ENCODE results near the gene BGLAP. TPM values are rescaled to one million over a fixed set of nuclear protein-coding genes. Genes with fewer than 3 reads are reported as not detected.

Gene BGLAP
- total and polyA plus RNA-seq, 2 experiments from 2014 or later = 0.17 to 0.64 TPM

DNA sequence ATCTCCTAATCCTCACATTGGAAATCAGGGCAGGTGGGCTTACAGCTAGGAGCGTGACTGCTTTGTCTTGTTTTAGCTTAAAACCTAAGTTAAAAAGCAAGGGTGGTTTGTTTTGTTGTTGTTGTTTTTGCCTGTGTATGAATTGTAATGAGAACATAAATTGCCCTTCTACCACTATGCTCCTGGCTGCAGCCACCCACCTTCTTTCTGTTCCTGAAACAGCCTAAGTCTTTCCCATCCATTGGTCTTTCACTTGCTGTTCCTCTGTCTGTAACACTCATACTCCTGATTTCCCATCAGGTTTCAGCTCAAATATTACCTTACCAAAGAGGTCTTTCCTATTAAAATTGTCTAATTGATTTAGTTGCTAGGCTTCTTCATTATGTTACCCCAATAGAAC lies 41.5 kb downstream of the BGLAP start:
- peaks cover 17% of the 10 kb centered on the region for H3K4me1 ChIP-seq (ENCODE audit: insufficient read depth)
- no peaks in the 10 kb centered on the region for H3K9me2 ChIP-seq (replicated peaks; ENCODE audit: insufficient read depth)
- peaks cover 20% of the 10 kb centered on the region for H4K20me1 ChIP-seq (ENCODE audit: insufficient read depth, poor library complexity, severe bottlenecking)
- peaks cover 47% of the 10 kb centered on the region for H3K79me2 ChIP-seq
- H2AFZ ChIP-seq = peak overlapping the region; percentile 51
- H3K4me2 ChIP-seq = peak overlapping the region; percentile 76
- H3K4me3 ChIP-seq = peak overlapping the region; percentile 48
- no peak for DNase-seq (ENCODE audit: low spot score)
- WGBS (ENCODE audit: low lambda C conversion rate, missing lambda C conversion rate) = 85% methylated on average over 1 of the region's 1 CpG
- no peaks in the 10 kb centered on the region for H3K9me3 ChIP-seq (ENCODE audit: low read depth)
- no peaks in the 10 kb centered on the region for H3K36me3 ChIP-seq (replicated peaks; ENCODE audit: insufficient read depth, low read depth)
- H3K27ac ChIP-seq = peak overlapping the region; percentile 74
- no peaks in the 10 kb centered on the region for H3K27me3 ChIP-seq
- TF ChIP-seq EZH2phosphoT487 (IDR thresholded peaks at IDR 0.05; ENCODE audit: low read depth, severe bottlenecking, unreplicated experiment) = no peak
- no peak for TF ChIP-seq EZH2 (IDR thresholded peaks at IDR 0.05; ENCODE audit: borderline replicate concordance)
- TF ChIP-seq, protein P1, sequence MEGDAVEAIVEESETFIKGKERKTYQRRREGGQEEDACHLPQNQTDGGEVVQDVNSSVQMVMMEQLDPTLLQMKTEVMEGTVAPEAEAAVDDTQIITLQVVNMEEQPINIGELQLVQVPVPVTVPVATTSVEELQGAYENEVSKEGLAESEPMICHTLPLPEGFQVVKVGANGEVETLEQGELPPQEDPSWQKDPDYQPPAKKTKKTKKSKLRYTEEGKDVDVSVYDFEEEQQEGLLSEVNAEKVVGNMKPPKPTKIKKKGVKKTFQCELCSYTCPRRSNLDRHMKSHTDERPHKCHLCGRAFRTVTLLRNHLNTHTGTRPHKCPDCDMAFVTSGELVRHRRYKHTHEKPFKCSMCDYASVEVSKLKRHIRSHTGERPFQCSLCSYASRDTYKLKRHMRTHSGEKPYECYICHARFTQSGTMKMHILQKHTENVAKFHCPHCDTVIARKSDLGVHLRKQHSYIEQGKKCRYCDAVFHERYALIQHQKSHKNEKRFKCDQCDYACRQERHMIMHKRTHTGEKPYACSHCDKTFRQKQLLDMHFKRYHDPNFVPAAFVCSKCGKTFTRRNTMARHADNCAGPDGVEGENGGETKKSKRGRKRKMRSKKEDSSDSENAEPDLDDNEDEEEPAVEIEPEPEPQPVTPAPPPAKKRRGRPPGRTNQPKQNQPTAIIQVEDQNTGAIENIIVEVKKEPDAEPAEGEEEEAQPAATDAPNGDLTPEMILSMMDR (IDR thresholded peaks at IDR 0.05; ENCODE audit: poor library complexity) = no peak

DNA sequence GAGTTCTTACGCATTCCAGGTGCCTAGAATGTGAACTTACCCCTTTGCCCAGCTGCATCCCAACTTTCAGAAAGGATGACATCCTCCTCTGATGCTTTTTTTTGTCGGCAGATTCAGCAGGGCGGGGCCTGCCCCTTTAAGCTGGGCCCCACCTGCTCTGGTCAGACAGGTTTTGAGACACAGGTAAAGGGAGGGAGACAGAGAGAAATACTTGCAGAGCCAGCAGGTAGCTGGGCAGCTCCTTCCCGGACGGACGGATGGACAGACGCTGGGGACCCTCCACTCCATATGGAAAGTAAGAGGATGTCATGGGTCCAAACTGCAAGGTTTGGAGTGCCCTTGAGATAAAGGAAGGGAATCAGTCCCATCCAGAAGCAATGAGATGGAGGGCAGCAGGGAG lies 42.1 kb downstream of the BGLAP start, which contains the start of gene TMEM79:
TMEM79 (plus strand) TSS at position 214 of the 400 bp plus-strand sequence. CDS start 902 bp downstream, outside the sequence.
- 63% methylated on average over 7 of the region's 7 CpGs for WGBS (ENCODE audit: low lambda C conversion rate, missing lambda C conversion rate)
- no peaks in the 10 kb centered on the region for H3K9me3 ChIP-seq (ENCODE audit: low read depth)
- peak within 1 kb of the TSS; percentile 48 for H3K4me3 ChIP-seq
- no peaks in the 10 kb centered on the region for H3K27me3 ChIP-seq
- no peaks in the 10 kb centered on the region for H3K9me2 ChIP-seq (replicated peaks; ENCODE audit: insufficient read depth)
- peaks cover 17% of the 10 kb centered on the region for H3K4me1 ChIP-seq (ENCODE audit: insufficient read depth)
- H3K79me2 ChIP-seq = peaks cover 43% of the 10 kb centered on the region
- H2AFZ ChIP-seq = peak within 1 kb of the TSS; percentile 51
- peak within 1 kb of the TSS; percentile 76 for H3K4me2 ChIP-seq
- TF ChIP-seq EZH2phosphoT487 (IDR thresholded peaks at IDR 0.05; ENCODE audit: low read depth, severe bottlenecking, unreplicated experiment) = no peak
- no peak for TF ChIP-seq EZH2 (IDR thresholded peaks at IDR 0.05; ENCODE audit: borderline replicate concordance)
- no peaks in the 10 kb centered on the region for H3K36me3 ChIP-seq (replicated peaks; ENCODE audit: insufficient read depth, low read depth)
- peaks cover 14% of the 10 kb centered on the region for H4K20me1 ChIP-seq (ENCODE audit: insufficient read depth, poor library complexity, severe bottlenecking)
- H3K27ac ChIP-seq = peak within 1 kb of the TSS; percentile 74
- DNase-seq (ENCODE audit: low spot score) = peak; percentile 42

DNA sequence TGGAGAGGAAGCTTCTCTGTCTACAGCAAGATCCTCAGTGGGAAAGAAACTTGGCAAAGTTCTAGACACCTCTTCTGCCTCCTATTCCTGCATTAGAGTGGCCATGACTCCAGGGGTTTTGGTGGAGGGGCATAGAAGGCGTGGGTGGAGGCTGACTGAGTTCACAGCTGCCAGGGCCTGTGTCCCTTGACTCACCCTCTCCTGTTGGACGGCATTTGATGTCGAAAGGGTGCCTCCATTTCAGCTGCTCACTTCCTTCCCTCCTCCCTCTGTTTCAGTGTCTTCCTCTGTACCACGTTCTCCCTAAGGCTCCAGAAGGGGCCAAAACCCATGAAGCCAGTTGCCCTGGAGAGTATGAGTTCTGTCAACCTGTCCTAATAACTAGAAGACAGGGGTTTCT lies 42.8 kb downstream of the BGLAP start:
- Histone ChIP-seq H4K20me1 (ENCODE audit: insufficient read depth, poor library complexity, severe bottlenecking) (peaks cover 12% of the 10 kb centered on the region), H3K4me3 (no peak overlapping the region), H3K9me3 (ENCODE audit: low read depth) (no peaks in the 10 kb centered on the region), H3K79me2 (peaks cover 38% of the 10 kb centered on the region), H3K9me2 (replicated peaks; ENCODE audit: insufficient read depth) (no peaks in the 10 kb centered on the region), H3K4me1 (ENCODE audit: insufficient read depth) (peaks cover 17% of the 10 kb centered on the region), H3K27ac (peak overlapping the region; percentile 14), H2AFZ (no peak overlapping the region), H3K27me3 (no peaks in the 10 kb centered on the region), H3K4me2 (peak overlapping the region; percentile 76), H3K36me3 (replicated peaks; ENCODE audit: insufficient read depth, low read depth) (no peaks in the 10 kb centered on the region)
- no peak for TF ChIP-seq EZH2 (IDR thresholded peaks at IDR 0.05; ENCODE audit: borderline replicate concordance)
- TF ChIP-seq, protein P1 (IDR thresholded peaks at IDR 0.05; ENCODE audit: poor library complexity) = no peak
- no peak for TF ChIP-seq EZH2phosphoT487 (IDR thresholded peaks at IDR 0.05; ENCODE audit: low read depth, severe bottlenecking, unreplicated experiment)
- 82% methylated on average over 4 of the region's 4 CpGs for WGBS (ENCODE audit: low lambda C conversion rate, missing lambda C conversion rate)
- no peak for DNase-seq (ENCODE audit: low spot score)

DNA sequence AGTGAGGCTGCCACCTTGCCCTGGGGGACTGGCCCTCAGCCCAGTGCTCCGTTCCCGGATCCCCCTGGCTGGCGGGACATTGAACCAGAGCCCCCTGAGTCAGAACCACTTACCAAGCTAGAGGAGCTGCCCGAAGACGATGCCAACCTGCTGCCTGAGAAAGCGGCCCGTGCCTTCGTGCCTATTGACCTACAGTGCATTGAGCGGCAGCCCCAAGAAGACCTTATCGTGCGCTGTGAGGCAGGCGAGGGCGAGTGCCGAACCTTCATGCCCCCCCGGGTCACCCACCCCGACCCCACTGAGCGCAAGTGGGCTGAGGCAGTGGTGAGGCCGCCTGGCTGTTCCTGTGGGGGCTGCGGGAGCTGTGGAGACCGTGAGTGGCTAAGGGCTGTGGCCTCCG lies 43.5 kb downstream of the BGLAP start:
- peaks cover 17% of the 10 kb centered on the region for H3K4me1 ChIP-seq (ENCODE audit: insufficient read depth)
- WGBS (ENCODE audit: low lambda C conversion rate, missing lambda C conversion rate) = 96% methylated on average over 21 of the region's 21 CpGs
- no peak overlapping the region for H3K4me2 ChIP-seq
- no peak overlapping the region for H2AFZ ChIP-seq
- H3K9me2 ChIP-seq (replicated peaks; ENCODE audit: insufficient read depth) = no peaks in the 10 kb centered on the region
- H3K27me3 ChIP-seq = no peaks in the 10 kb centered on the region
- no peak for DNase-seq (ENCODE audit: low spot score)
- H3K4me3 ChIP-seq = no peak overlapping the region
- peaks cover 38% of the 10 kb centered on the region for H3K79me2 ChIP-seq
- H3K36me3 ChIP-seq (replicated peaks; ENCODE audit: insufficient read depth, low read depth) = no peaks in the 10 kb centered on the region
- H3K27ac ChIP-seq = no peak overlapping the region
- peaks cover 9% of the 10 kb centered on the region for H4K20me1 ChIP-seq (ENCODE audit: insufficient read depth, poor library complexity, severe bottlenecking)
- TF ChIP-seq EZH2phosphoT487 (IDR thresholded peaks at IDR 0.05; ENCODE audit: low read depth, severe bottlenecking, unreplicated experiment) (no peak), EZH2 (IDR thresholded peaks at IDR 0.05; ENCODE audit: borderline replicate concordance) (no peak)
- TF ChIP-seq, protein P1 (IDR thresholded peaks at IDR 0.05; ENCODE audit: poor library complexity) = no peak
- H3K9me3 ChIP-seq (ENCODE audit: low read depth) = no peaks in the 10 kb centered on the region

Measured in hepatocyte (in vitro differentiated cells).